Measurements from ENCODE around the gene TOLLIP.

TOLLIP gene

GRCh38 chr11:1310772-1311468 lies 1.5 kb upstream of the TOLLIP start:
- DNase-seq (ENCODE audit: low spot score): peak; percentile 84

DNA sequence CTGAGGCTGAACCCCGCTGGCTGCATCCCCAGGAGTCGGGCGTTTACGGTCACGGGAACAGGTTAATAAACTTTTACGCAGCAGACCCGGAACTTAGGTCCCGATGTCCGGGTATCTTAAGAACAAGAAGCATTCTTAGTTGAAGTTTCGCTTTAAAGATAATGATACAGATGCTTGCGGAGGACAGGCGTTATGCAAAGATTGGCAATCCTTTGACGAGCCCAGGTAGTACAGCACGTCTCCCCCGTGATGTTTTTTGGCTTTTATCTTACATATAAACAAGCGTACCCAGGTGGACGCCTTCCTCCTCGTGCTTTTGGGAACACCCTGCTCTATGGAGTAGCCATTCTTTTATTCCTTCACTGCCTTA lies 871 bp upstream of the TOLLIP start:
- DNase-seq (ENCODE audit: low spot score): peak; percentile 36

DNA sequence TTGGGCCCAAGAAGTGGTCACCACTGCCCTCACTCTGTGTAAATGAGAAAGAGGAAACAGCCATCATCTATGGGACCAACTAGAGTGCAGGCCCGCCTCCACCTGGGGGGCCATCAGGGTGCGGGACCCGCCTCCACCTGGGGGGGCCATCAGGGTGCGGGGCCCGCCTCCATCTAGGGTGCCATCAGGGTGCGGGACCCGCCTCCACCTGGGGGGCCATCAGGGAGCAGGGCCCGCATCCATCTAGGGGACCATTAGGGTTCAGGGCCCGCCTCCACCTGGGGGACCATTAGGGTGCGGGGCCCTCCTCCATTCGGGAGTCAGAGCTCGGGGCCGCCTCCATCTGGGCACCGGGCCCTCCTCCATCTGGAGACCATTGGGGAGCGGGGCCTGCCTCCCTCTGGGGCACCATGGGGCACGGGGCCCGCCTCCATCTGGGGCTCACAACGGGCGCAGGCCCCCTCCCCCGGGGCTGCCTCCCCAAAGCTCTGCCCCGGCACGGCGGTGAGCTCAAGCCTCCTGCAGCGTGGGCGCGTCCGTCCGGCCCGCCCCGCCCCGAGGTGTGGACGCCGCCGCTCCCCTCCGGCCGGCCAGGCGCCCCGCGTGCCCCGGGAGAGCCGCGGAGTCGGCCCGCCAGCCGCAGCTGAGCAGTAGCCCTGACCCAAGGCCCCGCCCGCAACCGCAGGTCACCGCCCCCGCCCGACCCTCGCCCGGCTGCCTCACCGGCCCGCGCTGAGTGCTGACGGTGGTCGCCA lies 512 bp downstream of the TOLLIP start:
- no peak for DNase-seq (ENCODE audit: low spot score)

GRCh38 chr11:1307998-1308742 lies 1.3 kb downstream of the TOLLIP start:
- peak; percentile 83 for DNase-seq (ENCODE audit: low spot score)

GRCh38 chr11:1307163-1307870 lies 2.1 kb downstream of the TOLLIP start:
- no peak for DNase-seq (ENCODE audit: low spot score)

DNA sequence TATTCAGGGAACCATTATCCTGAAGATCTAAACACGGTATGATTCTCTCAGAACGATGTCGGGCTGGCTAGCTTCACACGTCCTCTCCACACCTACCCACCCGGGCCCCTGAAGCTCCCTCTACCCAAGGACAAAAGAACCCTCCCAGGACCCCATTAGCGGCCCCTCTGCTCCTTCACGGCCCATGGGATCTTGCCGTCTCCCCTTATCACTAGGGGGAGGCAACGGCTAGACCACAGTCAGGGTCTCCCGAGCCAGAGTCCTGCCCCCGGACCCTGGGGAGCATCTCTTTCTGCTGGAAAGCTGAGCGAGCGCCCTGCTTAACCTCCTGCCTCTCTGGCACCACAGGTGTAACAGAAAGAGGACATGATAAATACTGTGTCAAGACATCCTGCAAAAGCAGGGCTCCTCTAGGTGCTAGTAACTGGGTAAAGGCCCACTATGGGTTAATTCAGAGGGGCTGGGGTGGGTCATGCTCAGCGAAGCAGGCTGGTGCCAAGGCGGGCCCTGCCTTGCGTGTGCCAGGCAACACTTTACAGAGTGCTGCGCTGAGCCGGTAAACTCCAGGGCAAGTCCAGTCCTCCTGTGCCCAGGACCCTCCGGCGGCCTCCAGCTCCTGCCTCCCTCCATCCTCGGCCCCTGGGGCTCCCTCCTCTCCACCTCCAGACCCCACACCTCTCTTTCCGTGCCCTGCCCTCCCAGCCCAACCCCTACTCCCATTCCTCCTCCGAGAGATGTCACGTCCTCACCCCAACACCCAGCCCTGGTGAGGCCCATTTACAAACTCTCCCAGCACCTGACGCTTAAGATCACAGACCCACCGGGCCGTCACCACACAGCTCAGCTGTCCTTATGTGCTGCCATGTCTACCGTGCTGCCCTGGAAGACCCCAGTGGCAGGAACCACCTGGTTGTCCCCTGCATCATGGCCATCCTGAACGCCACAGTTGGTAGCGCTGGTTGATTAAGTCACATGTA lies 3.0 kb downstream of the TOLLIP start:
- DNase-seq (ENCODE audit: low spot score): no peak

GRCh38 chr11:1305501-1306056 lies 3.9 kb downstream of the TOLLIP start:
- DNase-seq (ENCODE audit: low spot score): no peak

- no peak for DNase-seq (ENCODE audit: low spot score)
Measured at GRCh38 chr11:1305063-1305495, 4.4 kb downstream of the TOLLIP start.

GRCh38 chr11:1304380-1304779 lies 5.1 kb downstream of the TOLLIP start:
- DNase-seq (ENCODE audit: low spot score): no peak

GRCh38 chr11:1303973-1304372 lies 5.5 kb downstream of the TOLLIP start:
- no peak for DNase-seq (ENCODE audit: low spot score)

DNA sequence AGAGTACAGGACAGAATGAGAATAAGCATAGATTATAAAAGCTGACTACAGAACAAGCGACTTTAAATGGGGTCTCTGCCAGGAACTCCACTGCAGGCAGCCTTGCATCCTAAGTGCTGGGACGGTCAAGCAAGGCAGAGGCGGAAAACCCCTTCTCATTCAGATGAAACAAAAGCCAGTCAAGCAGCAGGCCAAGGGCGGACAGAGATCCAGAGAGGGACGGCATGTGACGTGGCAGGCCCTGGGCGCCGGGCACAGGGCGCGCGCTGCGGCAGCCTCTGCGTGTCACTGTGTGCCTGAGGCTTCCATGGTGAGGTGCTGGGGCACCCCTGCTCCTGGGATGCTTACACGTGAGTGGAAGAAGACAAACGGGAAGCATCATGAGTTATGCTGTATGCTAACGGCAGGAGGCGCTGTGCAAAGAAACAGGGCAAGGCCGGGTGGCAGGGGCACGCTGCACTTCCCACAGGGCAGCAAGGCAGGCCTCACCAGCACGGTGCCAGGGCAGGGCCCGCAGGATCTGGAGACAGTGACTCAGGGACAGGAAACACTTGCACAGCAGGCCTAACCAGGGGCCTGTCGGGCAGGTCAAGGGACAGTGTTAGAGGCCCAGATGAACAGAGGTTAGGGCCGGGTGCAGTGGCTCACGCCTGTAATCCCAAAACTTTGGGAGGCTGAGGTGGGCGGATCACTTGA lies 6.2 kb downstream of the TOLLIP start:
- DNase-seq (ENCODE audit: low spot score): no peak

GRCh38 chr11:1302461-1303125 lies 6.8 kb downstream of the TOLLIP start:
- no peak for DNase-seq (ENCODE audit: low spot score)

GRCh38 chr11:1302041-1302460 lies 7.4 kb downstream of the TOLLIP start:
- DNase-seq (ENCODE audit: low spot score): no peak

DNA sequence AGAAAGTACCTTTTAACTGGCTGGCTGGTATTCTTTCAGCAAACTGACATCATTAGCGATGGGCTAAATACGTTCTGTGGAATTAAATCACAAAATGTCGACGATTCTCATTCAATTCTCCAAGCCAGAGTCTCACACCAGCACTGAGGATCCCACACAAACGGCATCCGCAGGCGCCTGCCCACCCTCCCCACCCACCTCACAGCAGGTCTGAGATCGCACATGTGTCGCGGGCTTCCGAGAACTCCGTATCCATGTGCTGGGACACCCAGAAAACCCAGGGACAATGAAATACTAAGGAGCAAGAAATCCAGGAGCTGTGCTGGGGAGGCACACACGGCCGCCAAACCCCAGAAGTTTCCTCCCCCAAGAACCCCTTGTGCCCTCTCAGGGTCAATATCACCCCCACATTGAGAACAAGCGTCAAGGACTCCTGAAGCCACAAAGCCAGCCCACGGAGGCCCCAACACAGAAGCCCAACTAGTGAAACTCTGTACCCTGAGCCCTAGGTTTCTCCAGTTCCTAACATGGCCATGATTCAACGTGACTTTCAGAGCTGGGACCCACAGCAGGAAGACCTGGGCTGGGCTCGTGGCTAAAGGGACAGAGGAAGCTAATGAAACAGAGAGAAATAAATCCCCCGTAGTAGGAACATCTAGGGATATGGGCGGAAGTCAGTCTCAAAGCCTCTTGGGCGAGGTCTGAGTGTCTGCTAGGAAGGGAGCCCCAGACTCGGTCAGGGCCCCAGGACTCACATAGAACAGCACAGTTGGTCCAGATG lies 8.0 kb downstream of the TOLLIP start:
- no peak for DNase-seq (ENCODE audit: low spot score)

DNA sequence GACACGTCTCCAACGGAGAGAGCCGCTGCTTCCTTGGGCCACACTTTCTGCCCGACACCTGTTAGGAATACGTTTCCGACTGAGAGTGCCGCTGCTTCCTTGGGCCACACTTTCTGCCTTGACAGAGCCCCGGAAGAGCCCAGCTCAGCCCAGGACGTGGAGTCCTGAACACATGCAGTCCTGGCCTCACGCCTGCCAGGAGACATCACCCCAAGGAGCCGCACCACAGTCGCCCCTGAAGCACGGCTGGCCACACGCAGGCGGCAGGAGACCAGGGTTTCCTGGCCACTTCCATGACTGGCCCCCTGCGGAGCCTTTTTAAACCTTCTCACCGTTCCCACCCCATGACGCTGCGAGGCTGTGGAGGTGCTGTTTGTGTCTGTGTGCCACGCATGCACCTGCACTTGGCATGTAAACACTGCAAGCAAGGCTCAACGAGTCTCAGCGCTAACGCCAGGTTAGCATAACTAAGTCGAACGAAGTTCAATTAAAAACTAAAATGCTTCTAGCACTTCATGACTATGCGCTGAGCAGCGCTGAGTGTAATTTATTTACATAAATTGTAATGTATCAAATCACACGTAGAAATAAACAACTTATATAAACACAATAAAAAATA lies 8.8 kb downstream of the TOLLIP start:
- no peak for DNase-seq (ENCODE audit: low spot score)

DNA sequence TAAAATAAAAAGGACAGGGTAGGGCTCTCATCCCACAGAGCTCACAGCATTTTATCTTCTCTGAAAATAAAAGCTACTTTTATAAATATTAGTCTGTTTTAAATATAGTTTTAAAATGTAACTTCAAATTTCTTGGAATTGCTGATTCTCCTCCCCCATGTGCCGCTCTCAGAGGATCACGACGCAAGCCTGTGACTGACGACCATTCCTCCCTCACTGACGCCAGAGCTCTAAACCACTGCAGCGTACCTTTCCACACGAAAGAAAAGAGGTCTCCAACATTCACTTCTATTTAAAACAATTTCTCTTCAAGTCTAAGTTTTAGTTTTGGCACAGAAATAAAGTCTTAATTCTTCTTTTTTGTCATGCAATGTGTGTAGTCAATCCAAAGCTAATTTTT lies 9.3 kb downstream of the TOLLIP start:
- DNase-seq (ENCODE audit: low spot score): no peak

DNA sequence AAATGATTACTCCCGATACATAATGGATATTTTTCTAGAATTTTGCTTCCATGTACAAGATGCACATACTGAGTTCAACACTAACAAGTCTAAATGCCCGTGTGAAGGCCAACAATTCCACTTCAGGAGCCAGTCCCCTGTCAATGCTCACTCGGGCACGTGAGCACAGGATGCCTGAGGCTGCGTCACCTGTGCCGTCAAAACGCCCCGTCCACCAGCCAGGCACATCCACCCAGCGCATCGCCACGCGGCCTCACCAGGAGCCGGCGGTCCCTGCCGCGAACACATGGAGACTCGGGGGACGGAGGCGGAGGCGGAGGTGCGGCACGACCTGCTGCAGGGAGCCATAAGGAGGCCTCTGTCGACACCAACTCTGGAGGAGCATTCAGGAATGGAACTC lies 9.8 kb downstream of the TOLLIP start:
- DNase-seq (ENCODE audit: low spot score): no peak

All from RKO (cell line).